BLaER1 (cell line): ENCODE results near the gene PTPRG.

Experiments
- H3K27ac ChIP-seq: shearing (Covaris generic); formaldehyde crosslinking; 2 replicates; pipeline ENCODE4 v1.8.1; 2022
- H3K27me3 ChIP-seq: shearing (Covaris generic); formaldehyde crosslinking; 2 replicates; pipeline ENCODE4 v1.8.1; 2022
- H3K36me3 ChIP-seq: shearing (Covaris generic); formaldehyde crosslinking; 2 replicates; pipeline ENCODE4 v1.8.1; 2022
- H3K4me1 ChIP-seq: shearing (Covaris generic); formaldehyde crosslinking; 2 replicates; pipeline ENCODE4 v1.8.1; 2022
- H3K4me2 ChIP-seq: shearing (Covaris generic); formaldehyde crosslinking; 2 replicates; pipeline ENCODE4 v1.8.1; 2022
- H3K4me3 ChIP-seq: shearing (Covaris generic); formaldehyde crosslinking; 2 replicates; pipeline ENCODE4 v1.8.1; 2022
- H3K9ac ChIP-seq: shearing (Covaris generic); formaldehyde crosslinking; 2 replicates; pipeline ENCODE4 v1.8.1; 2022
- H3K9me3 ChIP-seq: shearing (Covaris generic); formaldehyde crosslinking; 2 replicates; pipeline ENCODE4 v1.8.1; 2022
- H4K20me1 ChIP-seq: shearing (Covaris generic); formaldehyde crosslinking; 2 replicates; pipeline ENCODE4 v1.8.1; 2022
- Cebpa-rat ChIP-seq: shearing (Covaris generic); IDR thresholded peaks from 2 replicates; pipeline ENCODE4 v1.8.1; 2022

The PTPRG gene

GRCh38 chr3:61885414-61885813 lies 324.0 kb downstream of the PTPRG start:
- no peaks in the 10 kb centered on the region for H3K27me3 ChIP-seq
- H3K4me1 ChIP-seq = peaks cover 21% of the 10 kb centered on the region
- TF ChIP-seq Cebpa-rat = no peak
- H3K4me2 ChIP-seq = no peak overlapping the region
- no peaks in the 10 kb centered on the region for H4K20me1 ChIP-seq
- H3K9ac ChIP-seq = no peak overlapping the region
- no peaks in the 10 kb centered on the region for H3K36me3 ChIP-seq
- no peak overlapping the region for H3K4me3 ChIP-seq
- H3K27ac ChIP-seq = no peak overlapping the region
- H3K9me3 ChIP-seq = no peaks in the 10 kb centered on the region

GRCh38 chr3:61887206-61887605 lies 325.8 kb downstream of the PTPRG start:
- Histone ChIP-seq H3K9me3 (no peaks in the 10 kb centered on the region), H3K4me1 (peaks cover 12% of the 10 kb centered on the region), H3K27ac (no peak overlapping the region), H3K4me3 (no peak overlapping the region), H3K9ac (no peak overlapping the region), H3K27me3 (no peaks in the 10 kb centered on the region), H3K36me3 (no peaks in the 10 kb centered on the region), H3K4me2 (no peak overlapping the region), H4K20me1 (no peaks in the 10 kb centered on the region)
- no peak for TF ChIP-seq Cebpa-rat

GRCh38 chr3:61889259-61889658 lies 327.9 kb downstream of the PTPRG start:
- TF ChIP-seq Cebpa-rat = no peak
- Histone ChIP-seq H3K9me3 (no peaks in the 10 kb centered on the region), H3K36me3 (no peaks in the 10 kb centered on the region), H3K4me1 (peaks cover 22% of the 10 kb centered on the region), H3K9ac (no peak overlapping the region), H3K27me3 (no peaks in the 10 kb centered on the region), H4K20me1 (no peaks in the 10 kb centered on the region), H3K4me3 (no peak overlapping the region), H3K4me2 (no peak overlapping the region), H3K27ac (no peak overlapping the region)

- Histone ChIP-seq H3K27me3 (no peaks in the 10 kb centered on the region), H3K4me1 (peaks cover 31% of the 10 kb centered on the region), H3K4me2 (peak overlapping the region; percentile 34; the same call in 1 of the 2 replicates), H3K36me3 (no peaks in the 10 kb centered on the region), H3K9ac (no peak overlapping the region), H4K20me1 (no peaks in the 10 kb centered on the region), H3K27ac (no peak overlapping the region), H3K4me3 (no peak overlapping the region), H3K9me3 (no peaks in the 10 kb centered on the region)
- TF ChIP-seq Cebpa-rat = no peak
These were observed 328.8 kb downstream of the PTPRG start for GRCh38 chr3:61890167-61890566.

- H3K9me3 ChIP-seq = no peaks in the 10 kb centered on the region
- no peak overlapping the region for H3K4me3 ChIP-seq
- no peak overlapping the region for H3K4me2 ChIP-seq
- no peak overlapping the region for H3K27ac ChIP-seq
- H3K36me3 ChIP-seq = no peaks in the 10 kb centered on the region
- no peaks in the 10 kb centered on the region for H4K20me1 ChIP-seq
- no peaks in the 10 kb centered on the region for H3K27me3 ChIP-seq
- peaks cover 35% of the 10 kb centered on the region for H3K4me1 ChIP-seq
- TF ChIP-seq Cebpa-rat = no peak
- H3K9ac ChIP-seq = no peak overlapping the region
These were observed 329.2 kb downstream of the PTPRG start for GRCh38 chr3:61890586-61890985.

- Histone ChIP-seq H3K4me2 (no peak overlapping the region), H3K4me3 (no peak overlapping the region), H3K9ac (no peak overlapping the region), H3K4me1 (peaks cover 39% of the 10 kb centered on the region), H4K20me1 (no peaks in the 10 kb centered on the region), H3K9me3 (no peaks in the 10 kb centered on the region), H3K27me3 (no peaks in the 10 kb centered on the region), H3K36me3 (no peaks in the 10 kb centered on the region), H3K27ac (no peak overlapping the region)
- TF ChIP-seq Cebpa-rat = no peak
These were observed 331.5 kb downstream of the PTPRG start for GRCh38 chr3:61892891-61893290.

- H3K27ac ChIP-seq = no peak overlapping the region
- no peaks in the 10 kb centered on the region for H3K36me3 ChIP-seq
- no peak overlapping the region for H3K4me3 ChIP-seq
- H3K27me3 ChIP-seq = no peaks in the 10 kb centered on the region
- no peak for TF ChIP-seq Cebpa-rat
- peak overlapping the region; percentile 70 for H3K4me2 ChIP-seq
- peaks cover 39% of the 10 kb centered on the region for H3K4me1 ChIP-seq
- H3K9me3 ChIP-seq = no peaks in the 10 kb centered on the region
- no peak overlapping the region for H3K9ac ChIP-seq
- H4K20me1 ChIP-seq = no peaks in the 10 kb centered on the region
These were observed 332.6 kb downstream of the PTPRG start for GRCh38 chr3:61893840-61894566.

GRCh38 chr3:61894988-61895935 lies 333.9 kb downstream of the PTPRG start:
- TF ChIP-seq Cebpa-rat = no peak
- no peak overlapping the region for H3K27ac ChIP-seq

GRCh38 chr3:61896251-61896650 lies 334.9 kb downstream of the PTPRG start:
- Histone ChIP-seq H4K20me1 (no peaks in the 10 kb centered on the region), H3K9me3 (no peaks in the 10 kb centered on the region), H3K4me2 (no peak overlapping the region), H3K9ac (no peak overlapping the region), H3K4me1 (peaks cover 31% of the 10 kb centered on the region), H3K36me3 (no peaks in the 10 kb centered on the region), H3K27me3 (no peaks in the 10 kb centered on the region), H3K27ac (no peak overlapping the region), H3K4me3 (no peak overlapping the region)
- no peak for TF ChIP-seq Cebpa-rat

More at GRCh38 chr3:61894988-61895935, 333.9 kb downstream of the PTPRG start:
- H3K27me3 ChIP-seq = no peaks in the 10 kb centered on the region
- peak overlapping the region; percentile 70 for H3K4me2 ChIP-seq
- H4K20me1 ChIP-seq = no peaks in the 10 kb centered on the region
- H3K4me3 ChIP-seq = no peak overlapping the region
- peaks cover 35% of the 10 kb centered on the region for H3K4me1 ChIP-seq
- H3K36me3 ChIP-seq = no peaks in the 10 kb centered on the region
- no peak overlapping the region for H3K9ac ChIP-seq
- no peaks in the 10 kb centered on the region for H3K9me3 ChIP-seq

GRCh38 chr3:61897848-61898247 lies 336.5 kb downstream of the PTPRG start:
- Histone ChIP-seq H3K4me2 (no peak overlapping the region), H3K9me3 (no peaks in the 10 kb centered on the region), H3K4me3 (no peak overlapping the region), H4K20me1 (no peaks in the 10 kb centered on the region), H3K4me1 (peaks cover 32% of the 10 kb centered on the region), H3K36me3 (no peaks in the 10 kb centered on the region), H3K9ac (no peak overlapping the region), H3K27ac (no peak overlapping the region), H3K27me3 (no peaks in the 10 kb centered on the region)
- no peak for TF ChIP-seq Cebpa-rat
